HG02885 (cell line): Measurements from ENCODE around the gene CDH3.

Experiments
- ATAC-seq: cut with Tn5 transposase; IDR thresholded peaks from one replicate; pipeline ENCODE4 v1.9.1; 2021; ENCODE audit warnings: mild to moderate bottlenecking; ENCODE audit not compliant: unreplicated experiment, poor library complexity

CDH3 gene

GRCh38 chr16:68733570-68733969, 88.5 kb downstream of the CDH3 start:
- no peak for ATAC-seq

DNA sequence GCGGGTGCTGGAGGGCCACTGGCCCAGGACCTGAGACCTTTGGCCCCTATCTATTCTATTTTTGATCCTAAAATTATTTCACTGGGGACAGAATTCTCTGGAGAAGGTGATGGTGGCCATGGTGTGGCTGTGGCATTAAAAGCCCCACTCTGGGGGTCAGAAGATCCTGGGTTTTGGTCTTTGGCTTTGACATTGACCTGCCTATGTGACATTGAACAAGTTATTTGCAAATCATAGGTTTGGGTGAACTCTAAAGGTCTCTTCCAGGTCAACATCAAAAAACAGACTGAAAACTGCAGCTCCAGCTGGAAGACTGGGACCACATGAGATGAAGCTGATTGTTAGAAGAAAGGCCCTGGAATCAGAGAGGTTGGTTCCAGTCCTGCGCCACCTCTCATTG, 89.7 kb downstream of the CDH3 start:
- ATAC-seq = no peak

- ATAC-seq = no peak
Observed at GRCh38 chr16:68736561-68736960, 91.5 kb downstream of the CDH3 start.

DNA sequence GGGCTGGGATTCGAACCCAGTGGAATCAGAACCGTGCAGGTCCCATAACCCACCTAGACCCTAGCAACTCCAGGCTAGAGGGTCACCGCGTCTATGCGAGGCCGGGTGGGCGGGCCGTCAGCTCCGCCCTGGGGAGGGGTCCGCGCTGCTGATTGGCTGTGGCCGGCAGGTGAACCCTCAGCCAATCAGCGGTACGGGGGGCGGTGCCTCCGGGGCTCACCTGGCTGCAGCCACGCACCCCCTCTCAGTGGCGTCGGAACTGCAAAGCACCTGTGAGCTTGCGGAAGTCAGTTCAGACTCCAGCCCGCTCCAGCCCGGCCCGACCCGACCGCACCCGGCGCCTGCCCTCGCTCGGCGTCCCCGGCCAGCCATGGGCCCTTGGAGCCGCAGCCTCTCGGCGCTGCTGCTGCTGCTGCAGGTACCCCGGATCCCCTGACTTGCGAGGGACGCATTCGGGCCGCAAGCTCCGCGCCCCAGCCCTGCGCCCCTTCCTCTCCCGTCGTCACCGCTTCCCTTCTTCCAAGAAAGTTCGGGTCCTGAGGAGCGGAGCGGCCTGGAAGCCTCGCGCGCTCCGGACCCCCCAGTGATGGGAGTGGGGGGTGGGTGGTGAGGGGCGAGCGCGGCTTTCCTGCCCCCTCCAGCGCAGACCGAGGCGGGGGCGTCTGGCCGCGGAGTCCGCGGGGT, 92.1 kb downstream of the CDH3 start, which contains the start of gene CDH1:
Gene CDH1, plus strand, starts transcription at position 247 of the 684 bp plus-strand sequence. Its CDS starts 124 bp downstream, at position 371.
- no peak for ATAC-seq

DNA sequence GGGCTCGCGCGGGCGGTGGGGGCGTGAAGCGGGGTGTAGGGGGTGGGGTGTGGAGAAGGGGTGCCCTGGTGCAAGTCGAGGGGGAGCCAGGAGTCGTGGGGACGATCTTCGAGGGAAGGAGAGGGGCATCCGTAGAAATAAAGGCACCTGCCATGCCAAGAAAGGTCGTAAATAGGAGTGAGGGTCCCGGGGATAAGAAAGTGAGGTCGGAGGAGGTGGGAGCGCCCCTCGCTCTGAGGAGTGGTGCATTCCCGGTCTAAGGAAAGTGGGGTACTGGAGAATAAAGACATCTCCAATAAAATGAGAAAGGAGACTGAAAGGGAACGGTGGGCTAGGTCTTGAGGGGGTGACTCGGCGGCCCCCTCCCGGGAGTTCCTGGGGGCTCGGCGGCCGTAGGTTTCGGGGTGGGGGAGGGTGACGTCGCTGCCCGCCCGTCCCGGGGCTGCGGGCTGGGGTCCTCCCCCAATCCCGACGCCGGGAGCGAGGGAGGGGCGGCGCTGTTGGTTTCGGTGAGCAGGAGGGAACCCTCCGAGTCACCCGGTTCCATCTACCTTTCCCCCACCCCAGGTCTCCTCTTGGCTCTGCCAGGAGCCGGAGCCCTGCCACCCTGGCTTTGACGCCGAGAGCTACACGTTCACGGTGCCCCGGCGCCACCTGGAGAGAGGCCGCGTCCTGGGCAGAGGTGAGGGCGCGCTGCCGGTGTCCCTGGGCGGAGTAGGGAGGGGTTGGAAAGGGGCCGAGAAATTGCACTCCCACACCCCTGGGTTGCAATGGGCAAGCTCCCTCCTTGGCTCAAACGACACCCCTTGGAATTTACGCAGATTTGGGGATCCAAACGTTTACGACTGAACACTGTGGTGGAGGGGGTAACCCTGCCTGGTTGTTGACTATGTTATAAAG, 92.9 kb downstream of the CDH3 start:
- no peak for ATAC-seq

GRCh38 chr16:68739964-68740627, 95.0 kb downstream of the CDH3 start:
- no peak for ATAC-seq

DNA sequence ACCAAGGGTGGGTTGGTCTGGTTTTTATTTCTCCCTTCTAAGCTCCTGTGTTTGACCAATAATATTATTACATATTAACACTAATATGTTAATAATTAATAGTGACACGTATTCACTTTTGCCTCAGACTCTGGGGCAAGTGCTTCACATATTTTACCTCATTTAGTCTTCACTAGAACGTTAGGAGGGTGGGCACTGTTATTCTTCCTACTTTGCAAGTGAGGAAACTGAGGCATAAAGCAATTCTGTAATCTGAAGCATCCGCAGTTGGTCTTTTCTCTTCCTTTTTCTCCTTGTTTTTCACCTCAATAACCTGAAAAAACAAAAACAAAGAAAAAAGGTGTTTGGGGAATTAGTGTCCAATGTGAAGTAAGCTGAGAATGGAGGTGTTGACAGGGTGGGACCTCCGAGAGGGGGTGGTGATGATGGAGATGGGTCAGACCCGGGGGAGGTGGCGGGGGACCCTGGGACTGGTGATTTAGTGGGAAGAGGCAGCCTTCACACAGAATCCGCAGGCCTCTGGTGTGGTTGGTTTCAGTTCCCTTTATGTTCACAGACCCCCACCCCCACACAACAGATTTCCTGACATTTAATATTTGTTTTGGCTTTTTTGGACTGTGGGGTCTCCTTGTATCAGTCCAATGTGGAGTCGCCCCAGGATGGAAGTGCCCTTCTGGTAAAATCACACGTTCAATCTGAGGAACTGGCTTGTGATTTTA, 95.7 kb downstream of the CDH3 start:
- no peak for ATAC-seq

DNA sequence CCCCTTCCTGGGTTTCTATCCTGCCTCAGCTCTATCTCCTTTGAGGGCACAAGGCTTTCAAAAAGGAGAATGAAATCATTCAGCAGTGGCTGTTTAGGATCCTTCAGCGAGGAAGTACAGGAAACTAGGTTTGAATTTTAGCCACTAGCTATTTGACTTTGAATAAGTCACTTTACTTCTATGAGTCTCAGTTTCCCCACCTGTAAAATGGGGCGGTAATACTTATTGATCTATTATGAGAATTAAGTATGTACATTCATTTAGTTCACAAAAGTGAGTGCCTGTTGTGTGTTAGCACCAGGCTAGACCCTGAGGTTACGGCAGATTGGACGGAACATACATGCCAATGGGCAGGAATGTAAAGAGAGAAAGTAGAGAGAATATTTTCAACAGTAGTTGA, 98.6 kb downstream of the CDH3 start:
- no peak for ATAC-seq

GRCh38 chr16:68744744-68745280, 99.7 kb downstream of the CDH3 start:
- no peak for ATAC-seq

- no peak for ATAC-seq
Observed at GRCh38 chr16:68746951-68747350, 101.8 kb downstream of the CDH3 start.

DNA sequence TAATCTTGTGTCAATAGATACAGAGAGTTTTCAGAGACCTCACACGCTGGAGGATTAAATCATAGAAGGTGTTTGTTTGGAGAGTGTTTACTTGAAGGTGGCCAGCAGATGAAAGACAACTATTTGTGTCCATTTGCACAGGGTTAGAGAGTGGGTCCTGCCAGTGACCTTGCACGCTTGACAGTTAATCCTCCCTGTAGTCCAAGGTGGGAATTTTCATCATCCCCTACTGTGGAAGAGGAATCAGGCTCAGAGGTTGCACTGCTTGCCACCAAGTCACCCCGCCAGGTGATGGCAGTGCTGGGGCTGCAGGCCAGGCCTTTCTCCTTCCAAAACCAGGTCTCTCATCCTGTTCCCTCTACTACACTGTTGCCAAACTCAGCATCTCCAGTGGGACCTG, 104.3 kb downstream of the CDH3 start:
- no peak for ATAC-seq
